ACC112 (cell line): Measurements from ENCODE around the gene PAQR4.

Source experiments
- H2AFZ ChIP-seq: fragments of 200-600 bp; sonication (generic); one replicate; pipeline ENCODE4 v1.6.0; 2017; ENCODE audit warnings: antibody characterized with exemption, low read length; ENCODE audit not compliant: unreplicated experiment
- H3K27ac ChIP-seq: fragments of 200-600 bp; sonication (generic); 2 replicates; pipeline ENCODE4 v1.5.1; 2014; ENCODE audit warnings: low read depth, mild to moderate bottlenecking, antibody characterized with exemption, low read length, moderate library complexity
- H3K27me3 ChIP-seq: fragments of 200-600 bp; sonication (generic); 2 replicates; pipeline ENCODE4 v1.6.1; 2014; ENCODE audit warnings: mild to moderate bottlenecking, antibody characterized with exemption, low read length, moderate library complexity, mixed read lengths; ENCODE audit not compliant: insufficient read depth
- H3K36me3 ChIP-seq: fragments of 200-600 bp; sonication (generic); 2 replicates; pipeline ENCODE4 v1.6.1; 2016; ENCODE audit warnings: mild to moderate bottlenecking, antibody characterized with exemption, low read length, moderate library complexity, mixed read lengths; ENCODE audit not compliant: insufficient read depth
- H3K4me1 ChIP-seq: fragments of 200-600 bp; sonication (generic); one replicate; pipeline ENCODE4 v1.6.1; 2016; ENCODE audit warnings: low read length, mixed read lengths; ENCODE audit not compliant: insufficient read depth, unreplicated experiment, control insufficient read depth
- H3K4me3 ChIP-seq: fragments of 200-600 bp; sonication (generic); 2 replicates; pipeline ENCODE4 v1.5.1; 2014; ENCODE audit warnings: mild to moderate bottlenecking, low read depth, low read length
- H3K79me2 ChIP-seq: fragments of 200-600 bp; sonication (generic); one replicate; pipeline ENCODE4 v1.6.0; 2016; ENCODE audit warnings: low read length; ENCODE audit not compliant: control insufficient read depth, unreplicated experiment, insufficient read depth

PAQR4 gene

GRCh38 chr16:3007957-3008689 is 39.0 kb downstream of the PAQR4 start:
- Histone ChIP-seq H3K4me3 (no peak overlapping the region), H3K36me3 (no peaks in the 10 kb centered on the region), H3K27ac (no peak overlapping the region), H3K27me3 (peaks cover 16% of the 10 kb centered on the region; the same call in 1 of the 2 replicates), H2AFZ (no peak overlapping the region), H3K79me2 (no peaks in the 10 kb centered on the region), H3K4me1 (peaks cover 10% of the 10 kb centered on the region)

- Histone ChIP-seq H3K27ac (no peak overlapping the region), H3K4me3 (no peak overlapping the region), H2AFZ (no peak overlapping the region), H3K27me3 (peaks cover 22% of the 10 kb centered on the region; the same call in 1 of the 2 replicates), H3K4me1 (peaks cover 11% of the 10 kb centered on the region), H3K36me3 (no peaks in the 10 kb centered on the region), H3K79me2 (no peaks in the 10 kb centered on the region)
These were observed 39.5 kb downstream of the PAQR4 start for GRCh38 chr16:3008690-3009037.

- Histone ChIP-seq H2AFZ (no peak overlapping the region), H3K4me1 (peaks cover 11% of the 10 kb centered on the region), H3K36me3 (no peaks in the 10 kb centered on the region), H3K27me3 (peaks cover 23% of the 10 kb centered on the region; the same call in 1 of the 2 replicates), H3K27ac (no peak overlapping the region), H3K79me2 (no peaks in the 10 kb centered on the region), H3K4me3 (no peak overlapping the region)
These were observed 40.6 kb downstream of the PAQR4 start for GRCh38 chr16:3009568-3010390.

GRCh38 chr16:3010510-3010909 is 41.4 kb downstream of the PAQR4 start:
- Histone ChIP-seq H3K4me1 (peaks cover 11% of the 10 kb centered on the region), H3K4me3 (no peak overlapping the region), H3K79me2 (no peaks in the 10 kb centered on the region), H3K27ac (no peak overlapping the region), H2AFZ (no peak overlapping the region), H3K27me3 (peaks cover 23% of the 10 kb centered on the region; the same call in 1 of the 2 replicates), H3K36me3 (no peaks in the 10 kb centered on the region)

- Histone ChIP-seq H3K27me3 (peaks cover 23% of the 10 kb centered on the region; the same call in 1 of the 2 replicates), H3K4me3 (no peak overlapping the region), H3K36me3 (no peaks in the 10 kb centered on the region), H3K27ac (no peak overlapping the region), H3K79me2 (no peaks in the 10 kb centered on the region), H3K4me1 (peaks cover 11% of the 10 kb centered on the region), H2AFZ (no peak overlapping the region)
These were observed 43.1 kb downstream of the PAQR4 start for GRCh38 chr16:3012246-3012645.

GRCh38 chr16:3012828-3013420 is 43.8 kb downstream of the PAQR4 start, which contains the start of gene CLDN9:
TSS of gene CLDN9 (plus strand) at chr16:3012923. CDS start at chr16:3013363, 440 bp downstream.
- H3K4me1 ChIP-seq, result peaks cover 9% of the 10 kb centered on the region
- no peaks in the 10 kb centered on the region for H3K36me3 ChIP-seq
- H3K27me3 ChIP-seq, result peaks cover 23% of the 10 kb centered on the region; the same call in 1 of the 2 replicates
- H3K4me3 ChIP-seq, result no peak within 1 kb of the TSS
- H3K27ac ChIP-seq, result no peak within 1 kb of the TSS
- no peaks in the 10 kb centered on the region for H3K79me2 ChIP-seq
- no peak within 1 kb of the TSS for H2AFZ ChIP-seq

GRCh38 chr16:3013491-3013951 is 44.4 kb downstream of the PAQR4 start:
- Histone ChIP-seq H3K27ac (no peak overlapping the region), H2AFZ (no peak overlapping the region), H3K4me3 (no peak overlapping the region), H3K79me2 (no peaks in the 10 kb centered on the region), H3K4me1 (peaks cover 5% of the 10 kb centered on the region), H3K27me3 (peaks cover 23% of the 10 kb centered on the region; the same call in 1 of the 2 replicates), H3K36me3 (no peaks in the 10 kb centered on the region)

- Histone ChIP-seq H2AFZ (no peak overlapping the region), H3K27me3 (peaks cover 23% of the 10 kb centered on the region; the same call in 1 of the 2 replicates), H3K4me1 (peaks cover 5% of the 10 kb centered on the region), H3K4me3 (no peak overlapping the region), H3K27ac (no peak overlapping the region), H3K36me3 (no peaks in the 10 kb centered on the region), H3K79me2 (no peaks in the 10 kb centered on the region)
These were observed 45.0 kb downstream of the PAQR4 start for GRCh38 chr16:3013998-3014690.

GRCh38 chr16:3014971-3015370 is 45.8 kb downstream of the PAQR4 start:
- H3K4me3 ChIP-seq, result no peak overlapping the region
- peaks cover 23% of the 10 kb centered on the region; the same call in 1 of the 2 replicates for H3K27me3 ChIP-seq
- no peak overlapping the region for H3K27ac ChIP-seq
- H3K79me2 ChIP-seq, result no peaks in the 10 kb centered on the region
- H2AFZ ChIP-seq, result no peak overlapping the region
- H3K36me3 ChIP-seq, result no peaks in the 10 kb centered on the region
- peaks cover 5% of the 10 kb centered on the region for H3K4me1 ChIP-seq
